MM.1S (cell line): ENCODE measurements around the gene BNC1.

Experiments
- DNase-seq: peaks from one replicate; pipeline ENCODE4 v3.0.0-alpha.2; 2015
- H2AFZ ChIP-seq: fragments of 300-600 bp; sonication (generic); 2 replicates; pipeline ENCODE4 v1.6.0; 2016; ENCODE audit warnings: antibody characterized with exemption, low read length
- H3F3A ChIP-seq: fragments of 300-600 bp; sonication (generic); 2 replicates; pipeline ENCODE4 v1.6.1; 2016; ENCODE audit warnings: mild to moderate bottlenecking, antibody characterized with exemption, low read length, moderate library complexity, mixed read lengths; ENCODE audit not compliant: insufficient read depth
- H3K27ac ChIP-seq: fragments of 300-600 bp; sonication (generic); 2 replicates; pipeline ENCODE4 v1.5.1; 2016; ENCODE audit warnings: mild to moderate bottlenecking, low read length
- H3K27me3 ChIP-seq: fragments of 300-600 bp; sonication (generic); replicated peaks from 2 replicates; pipeline ENCODE4 v1.6.0; 2016; ENCODE audit warnings: low read length; ENCODE audit not compliant: insufficient read depth
- H3K36me3 ChIP-seq: fragments of 300-600 bp; sonication (generic); replicated peaks from 2 replicates; pipeline ENCODE4 v1.6.1; 2016; ENCODE audit warnings: mild to moderate bottlenecking, low read length, mixed read lengths; ENCODE audit not compliant: insufficient read depth
- H3K4me1 ChIP-seq: fragments of 300-600 bp; sonication (generic); 2 replicates; pipeline ENCODE4 v1.6.1; 2016; ENCODE audit warnings: low read length, mixed read lengths
- H3K4me2 ChIP-seq: fragments of 300-600 bp; sonication (generic); 2 replicates; pipeline ENCODE4 v1.6.0; 2016; ENCODE audit warnings: low read depth, low read length
- H3K4me3 ChIP-seq: fragments of 300-600 bp; sonication (generic); 2 replicates; pipeline ENCODE4 v1.5.1; 2016; ENCODE audit warnings: low read length, mixed read lengths
- H3K79me2 ChIP-seq: fragments of 300-600 bp; sonication (generic); 2 replicates; pipeline ENCODE4 v1.6.1; 2016; ENCODE audit warnings: mixed run types, low read length, mixed read lengths
- H3K9ac ChIP-seq: fragments of 300-600 bp; sonication (generic); 2 replicates; pipeline ENCODE4 v1.6.1; 2016; ENCODE audit warnings: low read length, mixed read lengths
- H3K9me2 ChIP-seq: fragments of 300-600 bp; sonication (generic); replicated peaks from 2 replicates; pipeline ENCODE4 v1.6.1; 2016; ENCODE audit warnings: mild to moderate bottlenecking, low read length, mixed read lengths; ENCODE audit not compliant: insufficient read depth
- H3K9me3 ChIP-seq: fragments of 300-600 bp; sonication (generic); replicated peaks from 2 replicates; pipeline ENCODE4 v1.6.1; 2016; ENCODE audit warnings: mild to moderate bottlenecking, low read length, mixed read lengths; ENCODE audit not compliant: insufficient read depth
- H4K20me1 ChIP-seq: fragments of 300-600 bp; sonication (generic); 2 replicates; pipeline ENCODE4 v1.6.1; 2016; ENCODE audit warnings: mild to moderate bottlenecking, low read length, moderate library complexity, mixed read lengths; ENCODE audit not compliant: insufficient read depth
- EZH2 ChIP-seq: fragments of 300-600 bp; sonication (generic); optimal IDR thresholded peaks from 2 replicates; pipeline ENCODE3; 2017; ENCODE audit warnings: low read depth, mild to moderate bottlenecking, antibody characterized with exemption, low read length, mixed read lengths
- EZH2phosphoT487 ChIP-seq: fragments of 300-600 bp; sonication (generic); IDR thresholded peaks from 2 replicates; pipeline ENCODE4 v1.6.1; 2018; ENCODE audit warnings: antibody characterized with exemption, low read length
- TF ChIP-seq, protein P1 (sequence below): fragments of 300-600 bp; sonication (generic); IDR thresholded peaks from 2 replicates; pipeline ENCODE4 v1.5.1; 2016; ENCODE audit warnings: antibody characterized with exemption, low read length, mixed read lengths

Gene BNC1

DNA sequence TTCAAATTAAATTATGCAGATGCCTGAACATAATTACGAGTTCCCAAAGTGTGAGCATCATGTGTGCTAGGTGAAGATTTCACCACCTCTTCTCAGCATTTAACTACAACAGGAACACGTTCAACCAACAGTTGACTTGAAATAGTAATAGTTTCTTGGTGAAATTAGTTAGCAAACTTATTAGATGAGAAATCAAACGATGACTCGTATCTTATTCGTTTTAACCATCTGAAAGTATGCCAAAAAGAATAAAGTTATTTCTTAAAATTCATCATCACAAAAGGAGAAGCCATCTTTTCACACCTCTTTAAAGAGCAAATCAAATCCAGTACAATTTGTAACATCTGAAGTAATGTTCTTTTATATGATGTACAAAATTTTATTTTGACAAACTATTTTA lies 2.3 kb downstream of the BNC1 start:
- TF ChIP-seq, protein P1, sequence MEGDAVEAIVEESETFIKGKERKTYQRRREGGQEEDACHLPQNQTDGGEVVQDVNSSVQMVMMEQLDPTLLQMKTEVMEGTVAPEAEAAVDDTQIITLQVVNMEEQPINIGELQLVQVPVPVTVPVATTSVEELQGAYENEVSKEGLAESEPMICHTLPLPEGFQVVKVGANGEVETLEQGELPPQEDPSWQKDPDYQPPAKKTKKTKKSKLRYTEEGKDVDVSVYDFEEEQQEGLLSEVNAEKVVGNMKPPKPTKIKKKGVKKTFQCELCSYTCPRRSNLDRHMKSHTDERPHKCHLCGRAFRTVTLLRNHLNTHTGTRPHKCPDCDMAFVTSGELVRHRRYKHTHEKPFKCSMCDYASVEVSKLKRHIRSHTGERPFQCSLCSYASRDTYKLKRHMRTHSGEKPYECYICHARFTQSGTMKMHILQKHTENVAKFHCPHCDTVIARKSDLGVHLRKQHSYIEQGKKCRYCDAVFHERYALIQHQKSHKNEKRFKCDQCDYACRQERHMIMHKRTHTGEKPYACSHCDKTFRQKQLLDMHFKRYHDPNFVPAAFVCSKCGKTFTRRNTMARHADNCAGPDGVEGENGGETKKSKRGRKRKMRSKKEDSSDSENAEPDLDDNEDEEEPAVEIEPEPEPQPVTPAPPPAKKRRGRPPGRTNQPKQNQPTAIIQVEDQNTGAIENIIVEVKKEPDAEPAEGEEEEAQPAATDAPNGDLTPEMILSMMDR = no peak
- TF ChIP-seq EZH2phosphoT487 = no peak
- TF ChIP-seq EZH2 = no peak
- no peaks in the 10 kb centered on the region for H3K36me3 ChIP-seq
- no peaks in the 10 kb centered on the region for H3K9me2 ChIP-seq
- H3K27ac ChIP-seq = no peak overlapping the region
- no peaks in the 10 kb centered on the region for H3K4me1 ChIP-seq
- no peaks in the 10 kb centered on the region for H3K27me3 ChIP-seq
- no peaks in the 10 kb centered on the region for H4K20me1 ChIP-seq
- no peak overlapping the region for H3K4me3 ChIP-seq
- no peak for DNase-seq
- no peak overlapping the region for H3K9ac ChIP-seq
- H3K4me2 ChIP-seq = no peak overlapping the region
- H3K9me3 ChIP-seq = no peaks in the 10 kb centered on the region
- no peaks in the 10 kb centered on the region for H3F3A ChIP-seq
- H3K79me2 ChIP-seq = no peaks in the 10 kb centered on the region
- H2AFZ ChIP-seq = no peak overlapping the region

DNA sequence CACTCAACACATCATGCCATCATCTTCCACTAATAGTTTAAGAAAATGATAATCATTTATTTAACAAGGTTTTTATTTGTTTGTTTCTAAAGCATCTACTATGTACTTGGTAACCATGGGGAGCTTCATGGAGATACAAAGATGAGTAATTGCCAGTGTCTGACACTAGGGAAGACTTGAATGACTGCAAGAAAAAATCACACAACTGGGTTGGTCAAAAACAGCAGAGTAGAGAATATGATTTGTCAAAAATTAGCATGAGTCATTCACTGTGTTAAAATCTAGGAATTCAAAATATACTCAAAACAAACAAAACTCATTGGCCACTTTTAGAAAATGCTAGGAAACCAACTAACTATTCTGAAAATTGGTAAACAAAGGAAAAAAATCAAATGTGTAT lies 6.3 kb downstream of the BNC1 start:
- H2AFZ ChIP-seq = no peak overlapping the region
- no peaks in the 10 kb centered on the region for H3K9me3 ChIP-seq
- H3K4me3 ChIP-seq = no peak overlapping the region
- no peak overlapping the region for H3K9ac ChIP-seq
- H3F3A ChIP-seq = no peaks in the 10 kb centered on the region
- no peak overlapping the region for H3K4me2 ChIP-seq
- no peak for DNase-seq
- no peaks in the 10 kb centered on the region for H3K36me3 ChIP-seq
- H3K27me3 ChIP-seq = no peaks in the 10 kb centered on the region
- no peaks in the 10 kb centered on the region for H3K4me1 ChIP-seq
- no peaks in the 10 kb centered on the region for H3K79me2 ChIP-seq
- no peak overlapping the region for H3K27ac ChIP-seq
- H4K20me1 ChIP-seq = no peaks in the 10 kb centered on the region
- TF ChIP-seq EZH2phosphoT487 = no peak
- TF ChIP-seq, protein P1 = no peak
- no peak for TF ChIP-seq EZH2
- no peaks in the 10 kb centered on the region for H3K9me2 ChIP-seq

DNA sequence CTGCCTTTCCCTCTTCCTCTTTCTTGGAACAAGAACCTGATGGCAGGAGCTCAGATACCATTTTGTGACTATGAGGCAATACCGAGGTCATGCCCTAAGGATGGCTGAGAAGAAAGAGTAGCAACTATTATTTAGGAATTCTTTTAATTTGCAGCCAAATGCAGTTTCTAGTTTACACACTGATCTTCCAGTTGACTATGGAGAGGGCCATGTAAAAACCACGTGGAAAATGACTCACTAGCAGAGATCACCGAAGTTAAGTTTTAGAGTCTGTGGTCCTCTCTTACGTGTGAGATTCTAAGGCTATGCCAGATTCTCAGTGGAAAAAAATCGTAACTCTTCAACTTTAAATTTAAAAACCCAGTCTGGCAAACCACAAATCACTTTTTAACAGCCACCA lies 7.8 kb downstream of the BNC1 start:
- Histone ChIP-seq H3F3A (no peaks in the 10 kb centered on the region), H2AFZ (no peak overlapping the region), H3K4me2 (no peak overlapping the region), H3K4me3 (no peak overlapping the region), H4K20me1 (no peaks in the 10 kb centered on the region), H3K9me3 (no peaks in the 10 kb centered on the region), H3K27me3 (no peaks in the 10 kb centered on the region), H3K4me1 (no peaks in the 10 kb centered on the region), H3K79me2 (no peaks in the 10 kb centered on the region), H3K27ac (no peak overlapping the region), H3K9me2 (no peaks in the 10 kb centered on the region), H3K36me3 (no peaks in the 10 kb centered on the region), H3K9ac (no peak overlapping the region)
- TF ChIP-seq EZH2 = no peak
- TF ChIP-seq, protein P1 = no peak
- TF ChIP-seq EZH2phosphoT487 = no peak
- DNase-seq = no peak
